Stimulated activated CD8-positive, alpha-beta memory T cell treated with anti-CD3 and anti-CD28 coated beads, Interleukin-12 subunit alpha, Interleukin-12 subunit beta, amount 100 ng/mL, for 1 hour (primary cell): ENCODE results near the gene GRK4.
"Not testable (repeated sequence)": the region's sequence is repeated elsewhere in the genome, so short reads cannot be mapped to it uniquely, and the experiment has no call there.

Experiments
- DNase-seq: peaks from one replicate; pipeline ENCODE4 v3.0.0-alpha.2; 2020; ENCODE audit warnings: low read depth

The GRK4 gene

GRCh38 chr4:2942037-2942531, 21.3 kb upstream of the GRK4 start:
- no peak for DNase-seq

GRCh38 chr4:2942532-2943363, 20.6 kb upstream of the GRK4 start:
- DNase-seq: no peak

DNA sequence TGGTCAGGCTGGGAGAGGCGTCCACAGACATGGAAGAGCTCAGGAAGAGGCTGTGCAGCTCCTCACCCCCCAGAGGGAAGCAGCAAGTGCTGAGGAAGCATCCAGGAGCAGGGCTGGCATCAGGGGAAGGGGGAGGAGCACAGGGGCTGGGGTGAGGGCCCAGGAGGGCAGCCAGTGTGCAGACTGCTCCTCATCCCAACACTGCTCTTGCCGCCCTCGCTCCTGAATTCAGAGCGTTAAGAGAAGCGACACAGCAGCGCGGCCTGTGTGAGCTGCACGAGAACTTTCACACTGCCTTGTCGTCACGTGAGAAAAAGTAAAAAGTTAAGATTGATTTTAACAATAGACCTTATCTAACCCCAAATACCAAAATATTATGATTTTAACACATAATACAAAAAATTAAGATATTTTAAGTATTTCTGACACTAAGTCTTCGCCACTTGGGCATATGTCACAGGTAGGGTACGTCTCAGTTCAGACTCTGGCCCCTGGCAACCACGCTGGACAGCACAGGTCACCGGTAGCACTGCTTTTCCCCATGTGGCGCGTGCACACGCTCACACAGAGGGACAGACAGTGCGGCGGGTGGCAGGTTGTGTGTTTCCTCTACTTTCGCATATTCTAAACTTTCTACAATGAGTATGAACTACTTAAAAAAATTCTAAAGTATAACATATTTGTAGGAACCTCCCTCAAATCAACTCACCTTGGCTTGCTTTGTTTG, 19.8 kb upstream of the GRK4 start:
- DNase-seq: no peak

DNA sequence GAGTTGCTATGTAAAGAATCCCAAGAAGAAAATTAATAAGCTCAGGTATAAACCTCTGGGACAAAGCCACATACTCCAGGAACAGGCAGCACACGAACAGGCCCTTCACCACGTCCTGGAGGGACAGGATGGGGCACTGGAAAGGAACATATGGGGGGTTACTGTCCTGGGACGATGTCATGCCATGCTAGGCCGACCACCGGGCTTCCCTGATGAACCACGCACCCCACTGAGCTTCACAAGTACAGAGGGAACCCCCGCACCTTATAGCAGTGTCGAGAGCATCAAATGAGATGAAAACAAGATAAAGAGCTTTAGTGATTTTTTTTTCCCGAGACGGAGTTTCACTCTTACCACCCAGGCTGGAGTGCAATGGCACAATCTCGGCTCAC, 19.3 kb upstream of the GRK4 start:
- no peak for DNase-seq

DNA sequence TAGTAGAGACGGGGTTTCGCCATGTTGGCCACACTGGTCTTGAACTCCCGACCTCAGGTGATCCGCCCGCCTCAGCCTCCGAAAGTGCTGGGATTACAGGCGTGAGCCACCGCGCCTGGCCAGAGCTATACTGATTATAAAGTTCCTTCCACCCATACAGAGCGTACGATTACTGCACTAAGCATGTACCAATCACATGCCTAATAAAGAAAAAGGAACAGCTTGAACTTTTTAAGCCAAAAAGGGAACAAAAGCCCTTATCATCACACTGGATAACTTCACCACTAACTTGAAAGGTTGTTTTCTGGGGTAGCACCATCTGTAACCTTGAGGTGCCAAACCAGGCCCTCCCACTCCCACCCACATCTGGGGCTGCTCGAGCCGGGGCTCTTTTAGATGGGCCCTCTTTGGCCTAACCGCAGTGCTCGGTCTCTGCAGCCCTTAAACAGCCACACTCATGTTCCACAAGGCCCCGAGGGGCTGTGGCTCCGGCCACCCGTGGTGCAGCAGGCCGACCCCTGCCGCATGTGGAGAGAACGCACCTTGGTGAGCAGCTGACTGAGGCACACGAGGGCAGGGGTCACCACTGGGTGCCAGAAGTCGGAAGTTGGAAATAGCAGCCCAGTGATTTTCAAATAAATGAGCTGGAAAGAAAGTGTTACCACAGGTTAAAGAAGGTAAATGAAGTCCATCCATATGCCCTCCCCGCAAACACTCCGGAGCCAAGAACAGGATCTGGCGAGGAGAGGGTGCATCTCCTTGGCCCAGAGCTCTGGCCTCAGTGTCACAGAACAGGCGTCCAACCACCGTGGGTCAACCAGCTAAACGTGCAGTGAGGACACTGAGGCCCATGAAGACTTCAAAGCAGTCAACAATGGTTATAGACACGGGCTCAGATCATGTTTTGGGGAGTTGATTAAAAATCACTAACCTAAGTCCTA, 18.5 kb upstream of the GRK4 start:
- no peak for DNase-seq

DNA sequence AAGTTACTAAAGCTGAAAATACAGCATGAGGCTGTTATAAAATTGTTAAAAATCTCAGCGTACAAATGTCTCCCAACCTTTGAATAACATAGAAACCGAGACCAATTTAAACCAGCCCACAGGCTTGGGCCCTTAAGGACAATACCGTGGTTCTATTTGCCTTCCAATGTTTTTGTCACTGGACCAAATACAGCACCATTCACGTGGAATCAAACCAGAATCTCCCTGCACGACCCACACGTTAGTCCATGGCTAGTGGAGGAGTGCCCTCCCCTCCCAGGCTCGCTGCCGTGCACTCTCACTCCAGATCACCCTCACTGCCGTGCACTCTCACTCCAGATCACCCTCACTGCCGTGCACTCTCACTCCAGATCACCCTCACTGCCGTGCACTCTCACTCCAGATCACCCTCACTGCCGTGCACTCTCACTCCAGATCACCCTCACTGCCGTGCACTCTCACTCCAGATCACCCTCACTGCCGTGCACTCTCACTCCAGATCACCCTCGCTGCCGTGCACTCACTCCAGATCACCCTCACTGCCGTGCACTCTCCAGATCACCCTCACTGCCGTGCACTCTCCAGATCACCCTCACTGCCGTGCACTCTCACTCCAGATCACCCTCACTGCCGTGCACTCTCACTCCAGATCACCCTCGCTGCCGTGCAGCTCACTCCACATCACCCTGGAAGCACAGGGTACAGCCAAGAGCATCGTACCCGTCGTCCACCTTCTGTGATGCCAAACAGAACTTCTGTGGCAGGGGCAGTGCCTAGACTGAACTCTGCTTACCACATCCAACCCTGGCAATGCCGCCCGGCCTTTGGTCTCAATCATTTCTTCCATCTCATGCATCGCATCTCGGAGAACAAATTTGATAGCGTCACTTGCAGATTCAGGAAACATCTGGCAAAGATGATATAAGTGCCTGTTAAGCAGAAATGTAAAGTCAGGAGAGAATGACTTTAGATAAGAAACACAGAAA, 17.5 kb upstream of the GRK4 start:
- not testable (repeated sequence) for DNase-seq

- no peak for DNase-seq
Measured at GRCh38 chr4:2946812-2947600, 16.4 kb upstream of the GRK4 start.

GRCh38 chr4:2947926-2948325, 15.4 kb upstream of the GRK4 start:
- DNase-seq: no peak

DNA sequence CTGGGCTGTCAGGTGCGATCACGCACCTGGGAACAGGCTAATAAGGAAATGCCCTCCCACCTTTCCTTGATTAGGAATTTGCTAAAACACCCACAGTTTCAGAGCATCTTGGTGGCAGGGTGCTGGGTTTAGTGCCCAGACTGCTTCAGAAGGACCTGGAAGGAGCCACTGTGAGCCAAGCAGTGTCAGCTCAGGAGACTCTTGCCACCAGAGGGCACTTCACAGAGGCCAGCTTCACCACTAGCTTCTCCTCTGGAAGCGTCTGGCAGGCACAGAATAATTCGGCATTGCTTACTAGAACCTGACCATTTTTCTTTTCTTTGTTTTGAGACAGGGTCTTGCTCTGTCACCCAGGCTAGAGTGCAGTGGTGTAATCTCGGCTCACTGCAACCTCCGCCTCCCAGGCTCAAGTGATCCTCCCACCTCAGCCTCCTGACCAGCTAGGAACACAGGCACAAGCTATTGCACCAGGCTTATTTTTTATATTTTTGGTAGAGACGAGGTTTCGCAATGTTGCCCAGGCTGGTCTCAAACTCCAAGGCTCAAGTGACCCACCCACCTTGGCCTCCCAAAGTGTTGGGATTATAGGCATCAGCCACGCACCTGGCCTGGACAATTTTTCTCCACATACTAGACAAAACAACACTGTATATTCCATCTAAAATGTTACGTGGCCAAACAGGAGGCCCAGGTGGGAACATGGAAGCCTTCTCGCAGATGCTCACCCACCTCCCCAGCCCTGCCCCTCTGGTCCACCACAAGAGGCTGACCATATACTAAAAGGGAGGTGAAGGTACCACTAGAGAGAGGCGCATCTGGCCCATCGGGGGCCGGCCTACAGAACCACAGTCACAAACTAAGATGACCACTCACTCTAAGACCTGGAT, 14.2 kb upstream of the GRK4 start:
- no peak for DNase-seq

DNA sequence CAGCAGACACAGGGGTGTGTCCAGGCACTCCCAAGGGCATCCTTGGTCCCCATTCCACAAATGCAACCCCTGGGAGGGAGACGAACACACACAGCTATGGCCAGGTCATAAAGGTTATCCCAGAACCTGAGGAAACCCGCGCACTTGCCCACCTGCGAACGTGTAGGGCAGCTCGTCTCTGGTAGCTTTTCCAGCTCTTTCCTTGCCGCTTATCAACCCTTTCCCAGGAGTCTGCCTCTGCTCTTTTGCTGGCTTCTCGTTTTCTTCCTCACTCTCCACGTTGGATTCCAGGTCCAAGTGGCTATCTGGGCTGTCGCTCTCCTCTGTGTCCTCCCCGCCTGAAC, 13.6 kb upstream of the GRK4 start:
- DNase-seq: no peak

DNA sequence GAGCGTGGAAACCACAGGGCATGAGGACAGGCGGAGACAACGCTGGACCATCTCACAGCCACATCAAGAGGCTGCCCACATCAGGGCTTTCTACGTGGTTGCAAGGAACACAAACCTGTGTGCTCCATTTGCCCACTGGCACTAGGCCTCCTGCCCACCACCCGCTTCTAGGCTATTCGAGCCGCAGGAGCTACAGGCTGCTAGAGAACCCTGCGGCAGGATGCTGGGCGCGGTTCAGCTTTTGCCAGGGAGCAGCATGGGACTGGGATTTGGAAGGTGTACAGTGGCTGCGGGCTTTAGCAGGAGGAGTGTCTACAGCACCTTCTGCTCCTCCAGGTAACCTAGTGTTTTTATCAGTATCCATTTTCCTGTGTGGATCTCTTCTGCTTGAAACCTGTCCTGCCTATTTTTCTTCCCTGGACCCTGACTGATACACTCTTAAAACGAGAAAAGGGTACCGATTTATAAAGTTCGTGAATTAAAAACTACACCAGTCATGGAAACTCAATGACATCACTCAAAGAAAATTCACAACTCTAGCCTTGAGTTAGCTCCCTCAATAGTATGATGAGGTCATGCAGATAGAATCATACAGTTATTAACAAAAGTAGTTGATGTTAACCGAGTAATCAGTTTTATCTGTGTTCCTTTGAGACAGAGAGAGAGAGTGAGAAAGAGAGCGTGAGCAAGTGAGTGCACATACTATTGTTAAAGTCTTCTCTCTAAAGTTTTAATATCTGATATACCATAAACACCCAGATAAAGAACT, 13.0 kb upstream of the GRK4 start:
- no peak for DNase-seq

DNA sequence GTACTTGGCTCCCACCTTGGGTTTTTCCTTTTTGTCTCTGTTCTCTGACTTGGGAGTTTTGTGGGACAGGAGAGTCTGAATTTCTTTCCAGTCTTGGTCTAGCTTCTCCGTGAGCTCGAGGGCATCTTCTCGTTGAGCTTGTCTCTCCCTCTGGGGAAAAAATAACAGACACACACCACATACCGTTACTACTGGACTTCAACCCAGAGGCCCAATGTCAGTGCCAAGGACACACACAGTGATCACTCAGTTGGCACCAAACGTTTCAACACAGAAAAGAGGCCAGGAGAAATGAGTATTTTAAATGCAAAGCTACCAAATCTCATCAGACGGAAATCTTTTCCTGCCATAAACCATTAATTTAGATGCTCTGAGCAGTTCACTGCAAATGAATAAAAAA, 9.9 kb upstream of the GRK4 start:
- no peak for DNase-seq

DNA sequence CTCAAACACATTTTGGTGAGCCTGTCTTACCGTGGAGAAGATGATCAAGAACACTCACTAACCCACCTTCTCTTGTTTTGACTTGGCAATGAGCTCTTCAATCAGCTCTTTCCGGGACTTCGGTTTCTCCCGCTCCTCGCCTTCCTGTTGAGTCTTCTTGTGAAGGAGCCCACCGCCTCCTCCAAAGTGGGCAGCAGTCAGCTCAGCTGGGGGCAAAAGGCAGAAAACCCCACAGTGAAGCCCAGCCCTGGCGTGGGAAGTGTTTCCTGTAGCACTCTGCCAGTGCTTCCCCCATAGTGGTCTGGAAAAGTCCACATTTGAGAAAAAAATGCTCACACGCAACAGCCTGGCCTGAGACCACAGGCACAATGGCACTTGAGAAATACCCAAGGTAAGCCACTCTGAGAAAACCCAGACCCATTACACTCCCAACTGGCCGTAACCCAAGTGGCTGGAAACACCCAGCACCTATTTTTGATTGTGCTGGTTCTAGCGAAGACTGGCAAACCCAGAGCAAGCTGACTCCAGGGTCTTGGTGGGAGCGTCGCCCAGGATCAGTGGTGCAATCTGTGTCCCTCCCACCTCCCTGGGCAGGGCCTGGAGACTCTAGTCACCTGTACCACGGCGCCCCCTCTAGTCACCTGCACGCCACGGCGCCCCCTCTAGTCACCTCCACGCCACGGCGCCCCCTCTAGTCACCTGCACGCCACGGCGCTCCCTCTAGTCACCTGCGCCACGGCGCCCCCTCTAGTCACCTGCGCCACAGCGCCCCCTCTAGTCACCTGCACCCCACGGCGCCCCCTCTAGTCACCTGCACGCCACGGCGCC, 8.8 kb upstream of the GRK4 start:
- DNase-seq: no peak

DNA sequence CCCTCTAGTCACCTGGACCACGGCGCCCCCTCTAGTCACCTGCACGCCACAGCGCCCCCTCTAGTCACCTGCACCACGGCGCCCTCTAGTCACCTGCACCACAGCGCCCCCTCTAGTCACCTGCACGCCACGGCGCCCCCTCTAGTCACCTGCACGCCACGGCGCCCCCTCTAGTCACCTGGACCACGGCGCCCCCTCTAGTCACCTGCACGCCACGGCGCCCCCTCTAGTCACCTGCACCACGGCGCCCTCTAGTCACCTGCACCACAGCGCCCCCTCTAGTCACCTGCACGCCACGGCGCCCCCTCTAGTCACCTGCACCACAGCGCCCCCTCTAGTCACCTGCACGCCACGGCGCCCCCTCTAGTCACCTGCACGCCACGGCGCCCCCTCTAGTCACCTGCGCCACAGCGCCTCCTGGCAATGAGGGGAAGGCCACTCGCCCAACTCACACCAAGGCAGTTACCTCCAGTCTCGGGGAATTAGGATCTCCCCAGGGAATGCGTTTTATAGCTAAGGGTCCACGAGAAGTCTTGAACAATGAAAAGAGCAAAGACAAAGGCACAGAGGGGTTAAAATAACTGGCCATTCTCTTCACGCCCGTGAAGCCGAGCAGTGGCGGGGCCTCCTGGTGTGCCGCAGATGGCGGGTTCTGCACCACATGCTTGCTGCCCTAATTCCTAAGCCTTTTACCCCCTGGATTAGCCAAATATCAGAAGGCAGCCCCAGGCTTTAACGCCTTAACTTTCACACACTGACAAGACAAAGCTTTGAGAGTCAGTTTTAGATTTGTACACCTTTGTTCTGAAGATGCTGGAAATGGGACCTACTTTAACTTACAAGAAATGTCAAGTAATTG, 8.0 kb upstream of the GRK4 start:
- DNase-seq: not testable (repeated sequence)

DNA sequence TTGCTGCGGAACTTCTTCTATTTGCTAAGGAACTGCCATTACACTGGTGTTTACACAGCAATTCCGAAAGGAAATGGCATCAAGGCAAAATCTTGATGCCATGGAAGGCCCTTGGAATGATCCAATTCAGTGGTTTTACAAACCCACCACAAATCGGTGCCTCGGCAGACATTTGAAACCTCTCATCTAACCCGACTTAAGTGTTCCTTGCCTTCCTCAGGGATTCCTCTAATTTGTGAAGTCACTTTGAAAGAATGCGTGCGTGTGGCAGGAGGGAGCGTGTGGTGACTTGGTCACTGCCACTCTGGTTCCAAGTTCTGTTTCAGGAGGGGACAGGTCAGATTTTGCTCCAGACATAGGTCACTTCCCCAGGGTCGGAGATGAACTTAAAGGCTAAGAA, 4.9 kb upstream of the GRK4 start:
- no peak for DNase-seq

- not testable (repeated sequence) for DNase-seq
Measured at GRCh38 chr4:2960450-2960849, 2.9 kb upstream of the GRK4 start.

DNA sequence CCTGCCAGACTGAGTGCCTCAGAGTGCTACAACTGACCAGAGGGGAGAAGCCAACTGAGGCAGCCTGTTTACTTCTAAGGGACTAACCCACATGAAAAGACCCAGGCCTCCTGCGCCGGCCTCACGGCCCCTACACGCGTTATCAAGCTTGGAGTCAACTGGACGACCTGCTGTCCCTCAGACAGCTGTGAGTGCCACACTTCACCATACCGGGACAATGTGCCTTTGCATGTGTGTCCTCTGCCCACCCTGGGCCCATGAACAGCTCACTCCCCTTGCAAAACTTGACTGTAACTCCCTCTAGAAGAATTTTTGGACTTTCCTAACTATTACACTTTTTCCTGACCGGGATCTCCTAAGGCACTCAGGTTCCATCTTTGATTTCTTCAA, 2.0 kb upstream of the GRK4 start:
- no peak for DNase-seq
